Testis (tissue), 2 donors: ENCODE measurements around the gene AUTS2.

Source experiments
- CTCF ChIP-seq, 3 experiments: fragments of 450-650 bp in 2 of 3; fragments of 200-600 bp in 1 of 3; sonication (generic) in 1 of 3; IDR thresholded peaks; one replicate each; pipeline ENCODE4 v1.5.1; 2016 to 2019; ENCODE audit warnings: antibody characterized with exemption in 3 of 3, mild to moderate bottlenecking in 2 of 3, moderate library complexity in 1 of 3
- POLR2A ChIP-seq: fragments of 450-650 bp; IDR thresholded peaks from one replicate; pipeline ENCODE4 v1.6.1; 2017; ENCODE audit warnings: antibody characterized with exemption, mild to moderate bottlenecking, moderate library complexity

DNA sequence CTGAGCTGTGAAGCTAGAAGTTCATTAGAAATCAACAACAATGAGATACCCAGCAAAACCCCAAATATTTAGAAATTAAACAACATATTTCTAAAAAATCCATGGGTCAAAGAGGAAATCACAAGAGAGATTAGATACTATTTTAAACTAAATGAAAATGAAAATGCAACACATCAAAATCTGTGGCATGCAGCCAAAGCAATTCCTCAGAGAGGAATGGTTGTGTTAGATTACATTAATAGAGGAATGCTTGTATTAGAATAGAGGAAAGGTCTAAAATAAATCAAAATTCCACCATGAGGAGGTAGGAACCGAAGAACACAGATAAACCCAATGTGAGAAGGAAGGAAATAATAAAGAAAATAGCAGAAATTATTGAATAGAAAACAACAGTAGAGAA is 891.5 kb downstream of the AUTS2 start:
- TF ChIP-seq CTCF (IDR thresholded peaks at IDR 0.05): no peak
- TF ChIP-seq POLR2A: no peak
